Hepatic stellate cell (primary cell): ENCODE data around the gene DIP2A.
"Not testable (repeated sequence)": the region's sequence is repeated elsewhere in the genome, so short reads cannot be mapped to it uniquely, and the experiment has no call there.

Experiments
- DNase-seq: peaks from one replicate; pipeline ENCODE4 v3.0.0; 2011; ENCODE audit warnings: low spot score

Gene DIP2A

GRCh38 chr21:46557469-46557868 is 98.8 kb downstream of the DIP2A start:
- DNase-seq: no peak

- DNase-seq: no peak
Measured at GRCh38 chr21:46557919-46558392, 99.3 kb downstream of the DIP2A start.

GRCh38 chr21:46559291-46559983 is 100.7 kb downstream of the DIP2A start:
- no peak for DNase-seq

- no peak for DNase-seq
Measured at GRCh38 chr21:46560568-46561444, 102.1 kb downstream of the DIP2A start.

GRCh38 chr21:46561445-46562090 is 102.9 kb downstream of the DIP2A start:
- DNase-seq: no peak

GRCh38 chr21:46562472-46562871 is 103.8 kb downstream of the DIP2A start:
- no peak for DNase-seq

- no peak for DNase-seq
Measured at GRCh38 chr21:46562964-46563607, 104.4 kb downstream of the DIP2A start.

- no peak for DNase-seq
Measured at GRCh38 chr21:46564391-46564790, 105.7 kb downstream of the DIP2A start.

GRCh38 chr21:46567348-46567747 is 108.7 kb downstream of the DIP2A start:
- DNase-seq: no peak

GRCh38 chr21:46568562-46568961 is 109.9 kb downstream of the DIP2A start:
- DNase-seq: no peak

- no peak for DNase-seq
Measured at GRCh38 chr21:46569081-46569480, 110.4 kb downstream of the DIP2A start.

- no peak for DNase-seq
Measured at GRCh38 chr21:46570119-46570518, 111.4 kb downstream of the DIP2A start.

- no peak for DNase-seq
Measured at GRCh38 chr21:46570631-46571030, 111.9 kb downstream of the DIP2A start.

GRCh38 chr21:46572850-46573249 is 114.2 kb downstream of the DIP2A start:
- no peak for DNase-seq

- not testable (repeated sequence) for DNase-seq
Measured at GRCh38 chr21:46577786-46578185, 119.1 kb downstream of the DIP2A start.

- not testable (repeated sequence) for DNase-seq
Measured at GRCh38 chr21:46579394-46579793, 120.7 kb downstream of the DIP2A start.

- DNase-seq: no peak
Measured at GRCh38 chr21:46581780-46582307, 123.2 kb downstream of the DIP2A start.

- DNase-seq: no peak
Measured at GRCh38 chr21:46585191-46585953, 126.7 kb downstream of the DIP2A start.

GRCh38 chr21:46594276-46594675 is 135.6 kb downstream of the DIP2A start:
- DNase-seq: no peak

- DNase-seq: no peak
Measured at GRCh38 chr21:46596201-46596600, 137.5 kb downstream of the DIP2A start.

- DNase-seq: no peak
Measured at GRCh38 chr21:46597031-46597430, 138.3 kb downstream of the DIP2A start.
